ENCODE measurements around the gene ZCRB1. TPM values are rescaled to one million over a fixed set of nuclear protein-coding genes. Genes with fewer than 3 reads are reported as not detected.

Gene ZCRB1
- total and polyA plus RNA-seq, 2 of the 4 experiments (the other 2 are of a cell fraction) = 19.7 to 28.1 TPM

GRCh38 chr12:42309996-42310395 lies 15.9 kb downstream of the ZCRB1 start:
- H3K36me3 ChIP-seq (ENCODE audit: control insufficient read depth, insufficient read depth, low read length) = 0 out of 2 replicates have a peak, but pooled peaks cover 3% of the 10 kb centered on the region
- H3K4me2 ChIP-seq (ENCODE audit: low read depth, low read length) = no peak overlapping the region
- H3K56ac ChIP-seq (ENCODE audit: extremely low read depth, insufficient read depth, low read length) = no peak overlapping the region
- H3K4me1 ChIP-seq (ENCODE audit: control insufficient read depth, insufficient read depth, low read length) = no peaks in the 10 kb centered on the region
- no peak overlapping the region for H3K18ac ChIP-seq (ENCODE audit: low read depth, low read length)
- H3K23ac ChIP-seq (ENCODE audit: low read depth, low read length) = no peak overlapping the region
- no peak overlapping the region for H4K91ac ChIP-seq (ENCODE audit: insufficient read depth, low read depth, low read length)
- no peak overlapping the region for H2AFZ ChIP-seq (replicated peaks; ENCODE audit: low read length, poor library complexity)
- no peak overlapping the region for H3K4ac ChIP-seq (ENCODE audit: low read depth, low read length)
- in situ Hi-C loops (cut with MboI; ENCODE audit: low sequenced_read_pairs) (no loop called here), dilution Hi-C loops (cut with HindIII; ENCODE audit: low sequenced_read_pairs, unreplicated experiment) (no loop called here), intact Hi-C loops (cut with micrococcal nuclease) (no loop called here)
- POLR2A ChIA-PET (ENCODE audit: unreplicated experiment) = no interaction called here
- no peaks in the 10 kb centered on the region for H3K9me1 ChIP-seq (ENCODE audit: insufficient read depth, low read length)
- ATAC-seq (ENCODE audit: low read depth) (no peak), DNase-seq (no peak)
- no peaks in the 10 kb centered on the region for H3K27me3 ChIP-seq (ENCODE audit: control insufficient read depth, insufficient read depth, low read length)
- TF ChIP-seq CHD1 (IDR thresholded peaks at IDR 0.05; ENCODE audit: low read depth, low read length) (no peak), CTCF (conservative IDR thresholded peaks at IDR 0.05; ENCODE audit: low read depth, low read length) (no peak), MAFK (IDR thresholded peaks at IDR 0.05; ENCODE audit: low read depth, low read length) (no peak), BHLHE40 (IDR thresholded peaks at IDR 0.05; ENCODE audit: low read depth, low read length) (no peak), NFE2L2 (IDR thresholded peaks at IDR 0.05; ENCODE audit: low read depth, low read length) (no peak), SMC3 (IDR thresholded peaks at IDR 0.05; ENCODE audit: low read depth, low read length) (no peak), MAZ (IDR thresholded peaks at IDR 0.05; ENCODE audit: borderline replicate concordance, low read depth, low read length) (no peak), MXI1 (IDR thresholded peaks at IDR 0.05; ENCODE audit: borderline replicate concordance, low read depth, low read length) (no peak), RAD21 (IDR thresholded peaks at IDR 0.05; ENCODE audit: low read length) (no peak), FOS (IDR thresholded peaks at IDR 0.05; ENCODE audit: low read depth, low read length) (no peak), RFX5 (IDR thresholded peaks at IDR 0.05; ENCODE audit: low read depth, low read length) (no peak), POLR2A (IDR thresholded peaks at IDR 0.05; ENCODE audit: low read depth, low read length) (no peak), ELK1 (IDR thresholded peaks at IDR 0.05; ENCODE audit: borderline replicate concordance, low read depth, low read length) (no peak), USF2 (IDR thresholded peaks at IDR 0.05; ENCODE audit: low read depth, low read length) (no peak), RCOR1 (IDR thresholded peaks at IDR 0.05; ENCODE audit: insufficient replicate concordance, low read length) (no peak)
- no peak overlapping the region for H2AK9ac ChIP-seq (replicated peaks; ENCODE audit: low read depth, low read length, poor library complexity)
- no peaks in the 10 kb centered on the region for H3K9me3 ChIP-seq (ENCODE audit: control insufficient read depth, insufficient read depth, low read length)
- H3K79me1 ChIP-seq (ENCODE audit: low read depth in 1 of 2, low read length in 2 of 2) = no peaks in the 10 kb centered on the region
- no peak overlapping the region for H2BK120ac ChIP-seq (ENCODE audit: low read depth, low read length)
- no peak overlapping the region for H3K4me3 ChIP-seq (ENCODE audit: insufficient read depth, low read depth, low read length)
- H2BK5ac ChIP-seq (ENCODE audit: low read depth, low read length, poor library complexity, severe bottlenecking) = no peak overlapping the region
- no peak overlapping the region for H3K27ac ChIP-seq (ENCODE audit: insufficient read depth, low read length)
- no CpG with 5 or more reads among the region's 6 CpGs for WGBS, 2 experiments (ENCODE audit: extremely low coverage in 2 of 2, insufficient read length in 1 of 2)
- no TSS peak for BruUV-seq (replicated peaks)
- H2AK5ac ChIP-seq (ENCODE audit: low read depth, low read length) = no peak overlapping the region
- H2BK15ac ChIP-seq (ENCODE audit: low read depth, low read length) = no peak overlapping the region
- no peak overlapping the region for H4K5ac ChIP-seq (ENCODE audit: low read depth, low read length)
- no peak overlapping the region for H2BK20ac ChIP-seq (ENCODE audit: low read depth, low read length)
- H3K9ac ChIP-seq (ENCODE audit: low read depth, low read length) = no peak overlapping the region
- no peak overlapping the region for H3K14ac ChIP-seq (replicated peaks; ENCODE audit: low read depth, low read length)
- CTCF ChIA-PET = interaction anchor here (0.6 kb wide), 1 partner anchor 215 kb away, joined by 3 read pairs; no protein-coding TSS in a partner anchor
- no peaks in the 10 kb centered on the region for H4K20me1 ChIP-seq (ENCODE audit: insufficient read depth, low read length)
- H4K8ac ChIP-seq (ENCODE audit: low read depth in 2 of 2, low read length in 2 of 2) = no peak overlapping the region

All from IMR-90 (cell line).